GM19099 (cell line): ENCODE measurements around the gene MIS12.

Experiments
- POLR2A ChIP-seq: IDR thresholded peaks from 3 replicates; pipeline ENCODE4 v1.6.1; 2011; ENCODE audit warnings: low read depth; ENCODE audit not compliant: insufficient read length; ENCODE audit errors: extremely low read depth

Gene MIS12

DNA sequence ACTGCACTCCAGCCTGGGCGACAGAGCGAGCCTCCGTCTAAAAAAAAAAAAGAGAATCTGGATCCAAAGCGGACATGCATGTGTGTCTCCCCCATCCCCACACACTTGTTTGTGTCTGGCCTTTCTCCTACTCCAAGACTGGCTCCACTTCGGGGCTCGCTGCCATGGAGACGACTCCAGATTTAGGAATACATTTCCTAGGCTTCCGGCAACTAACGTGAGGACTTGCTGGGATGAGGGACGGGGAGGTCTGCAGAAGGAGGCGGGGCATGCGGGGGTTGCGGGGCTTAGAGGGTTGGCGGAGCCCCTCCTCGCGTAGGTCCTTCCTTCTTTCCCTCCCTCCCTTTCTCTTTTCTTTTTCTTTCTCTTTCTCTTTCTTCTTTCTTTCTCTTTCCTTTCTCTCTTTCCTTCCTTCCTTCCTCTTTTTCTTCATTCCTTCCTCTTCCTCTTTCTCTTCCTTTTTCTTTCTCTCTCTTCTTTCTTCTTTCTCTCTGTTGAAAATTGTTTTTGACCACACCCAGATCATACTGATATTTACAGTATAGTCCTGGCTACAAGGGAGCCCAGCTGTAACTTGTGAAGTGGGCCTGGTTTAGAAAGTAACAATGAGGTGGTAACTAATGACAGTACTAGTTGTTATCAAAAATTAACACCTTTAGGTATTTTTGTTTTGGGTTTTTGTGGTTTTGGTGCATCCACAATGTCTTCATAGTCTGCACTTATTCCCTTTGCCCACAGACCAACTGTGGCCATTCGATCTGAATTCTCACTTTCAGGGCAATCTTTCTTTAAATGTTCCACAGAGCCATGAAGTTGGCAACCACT is 25.2 kb downstream of the MIS12 start:
- no peak for TF ChIP-seq POLR2A

DNA sequence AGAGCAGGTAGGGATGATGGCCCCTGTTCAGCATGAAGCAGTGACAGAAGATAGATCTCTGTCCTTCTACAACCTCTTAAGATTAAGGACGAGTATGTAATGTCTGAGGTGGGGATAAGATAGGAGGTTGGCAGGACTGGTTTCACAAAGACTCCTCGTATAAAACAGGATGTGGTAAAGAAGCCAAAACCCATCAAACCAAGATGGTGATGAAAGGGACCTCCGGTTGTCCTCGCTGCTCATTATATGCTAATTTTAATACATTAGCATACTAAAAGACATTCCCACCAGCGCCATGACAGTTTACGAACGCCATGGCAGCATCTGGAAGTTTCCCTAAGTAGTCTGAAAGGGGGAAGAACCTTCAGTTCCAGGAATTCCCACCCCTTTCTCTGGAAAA is 27.3 kb downstream of the MIS12 start:
- TF ChIP-seq POLR2A = no peak

GRCh38 chr17:5514976-5515375 is 28.6 kb downstream of the MIS12 start:
- no peak for TF ChIP-seq POLR2A

DNA sequence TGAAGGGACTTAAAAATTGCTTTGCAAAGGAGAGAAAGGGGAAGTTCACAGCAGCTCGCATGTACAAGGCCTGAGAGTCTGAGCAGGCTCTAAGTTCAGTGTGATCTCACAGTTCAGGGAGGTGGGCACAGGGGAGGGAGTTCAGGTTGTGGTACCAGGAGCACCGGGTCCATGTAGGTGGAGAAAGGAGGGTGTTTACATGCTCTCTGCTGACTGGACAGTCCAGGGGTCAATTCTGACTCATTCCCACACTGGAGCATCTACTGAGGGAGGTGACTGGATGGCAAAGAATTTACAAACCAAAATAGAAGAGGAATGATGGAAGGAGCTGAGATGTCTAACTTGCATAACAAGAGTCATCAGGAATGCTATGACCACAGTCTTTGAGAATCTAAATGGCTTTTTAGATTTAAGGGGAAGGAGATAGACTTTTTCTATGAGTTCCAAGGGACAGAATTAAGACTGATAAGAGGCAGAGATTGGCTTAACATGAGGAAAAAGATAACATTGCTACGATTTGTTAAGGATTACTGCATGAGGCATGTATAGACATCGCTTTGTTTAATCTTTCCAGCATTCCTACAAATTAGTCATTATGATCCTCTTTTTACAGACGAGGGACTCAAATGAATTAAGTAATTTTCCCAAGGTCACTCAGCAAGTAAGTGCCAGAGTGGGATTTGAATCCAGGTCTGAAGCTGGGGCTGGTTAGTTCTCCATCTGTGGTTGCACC is 29.9 kb downstream of the MIS12 start:
- TF ChIP-seq POLR2A = no peak

- TF ChIP-seq POLR2A = no peak
Measured at GRCh38 chr17:5522476-5522875, 36.1 kb downstream of the MIS12 start.

DNA sequence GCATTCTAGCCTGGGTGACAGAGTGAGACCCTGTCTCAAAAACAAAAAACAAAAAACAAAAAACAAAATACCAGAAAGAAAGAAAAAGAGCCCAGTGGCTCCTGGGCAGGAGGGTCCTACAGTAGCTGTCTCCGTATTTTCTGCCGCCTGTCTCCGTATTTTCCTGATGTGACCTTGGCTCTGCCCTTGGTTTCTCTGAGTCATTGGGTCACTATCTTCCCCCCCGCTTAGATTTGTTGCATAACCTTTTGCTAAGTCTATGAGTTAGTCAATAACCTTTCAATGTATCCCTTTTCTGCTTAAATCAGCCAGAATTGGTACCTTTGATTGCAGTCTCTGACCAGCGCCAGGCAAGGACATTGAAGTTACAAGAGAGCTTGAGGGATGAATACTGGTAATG is 36.9 kb downstream of the MIS12 start:
- no peak for TF ChIP-seq POLR2A

DNA sequence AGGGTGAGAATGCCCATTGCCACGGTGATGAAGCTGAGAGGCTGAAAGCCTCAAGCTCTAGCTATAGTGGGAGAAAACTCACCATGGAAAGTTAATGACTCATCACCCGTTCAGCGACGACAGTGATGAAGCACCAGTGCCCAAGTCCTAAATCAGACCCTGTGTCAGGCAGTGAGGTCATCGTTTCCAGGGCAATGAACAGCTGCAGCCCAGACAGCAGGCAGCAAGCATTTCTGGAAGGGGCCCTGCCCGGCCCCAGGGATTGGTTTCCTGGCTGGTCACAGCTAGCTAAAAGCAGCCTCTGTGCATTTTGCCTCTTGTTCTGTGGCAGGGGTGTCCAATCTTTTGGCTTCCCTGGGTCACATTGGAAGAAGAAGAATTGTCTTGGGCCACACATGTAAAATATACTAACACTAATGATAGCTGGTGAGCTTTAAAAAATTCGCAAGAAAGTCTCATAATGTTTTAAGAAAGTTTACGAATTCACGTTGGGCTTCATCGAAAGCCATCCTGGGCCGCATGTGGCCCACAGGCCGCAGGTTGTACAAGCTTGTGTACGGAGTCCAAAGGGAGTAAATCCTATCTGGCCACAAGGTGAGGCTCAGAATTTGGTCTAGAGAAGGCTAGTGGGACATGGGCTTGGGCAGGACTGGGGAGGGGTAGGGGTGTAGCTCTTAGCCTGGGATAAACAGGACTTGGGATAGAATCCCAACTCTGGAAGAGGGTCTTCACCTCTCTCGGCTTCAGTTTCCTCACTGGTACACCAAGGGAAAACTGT is 40.6 kb downstream of the MIS12 start:
- no peak for TF ChIP-seq POLR2A

- no peak for TF ChIP-seq POLR2A
Measured at GRCh38 chr17:5527601-5528250, 41.4 kb downstream of the MIS12 start.

DNA sequence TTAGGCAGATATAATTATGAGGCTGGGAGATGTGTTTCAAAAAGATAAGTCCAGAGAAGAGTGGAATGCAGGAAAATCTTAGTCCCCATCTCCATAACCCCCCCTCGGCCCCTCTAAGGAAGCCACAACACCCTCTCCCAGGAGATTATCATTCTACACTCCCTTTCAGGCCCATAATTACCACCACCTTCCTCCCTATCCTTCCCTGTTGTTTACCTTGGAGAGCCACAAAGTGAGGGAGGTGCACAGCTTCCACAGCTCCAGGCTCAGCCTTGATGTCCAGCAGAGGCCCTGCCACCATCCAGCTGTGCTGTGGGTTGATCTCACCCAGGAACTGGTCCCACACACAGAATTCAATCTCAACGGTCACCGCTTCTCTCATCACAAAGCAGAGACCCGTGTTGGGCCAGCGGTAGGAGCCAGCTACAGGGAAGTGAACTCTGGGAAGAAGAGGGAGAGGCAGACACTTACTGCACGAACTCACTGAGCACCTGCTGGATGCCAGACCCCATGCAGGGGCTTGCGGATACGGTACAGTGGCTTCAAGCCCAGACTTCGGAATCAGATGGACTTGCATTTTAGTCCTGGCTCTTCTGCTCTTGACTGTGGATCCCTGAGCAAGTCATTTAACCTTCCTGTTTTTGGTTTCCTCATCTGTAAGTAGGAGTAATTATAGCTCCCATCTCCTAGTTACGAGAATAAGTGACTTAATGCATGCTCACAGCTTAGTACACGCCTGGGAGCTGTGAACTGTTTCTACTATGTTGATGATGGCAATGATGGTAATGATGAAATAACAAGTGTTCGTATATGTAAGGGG is 44.1 kb downstream of the MIS12 start:
- no peak for TF ChIP-seq POLR2A

GRCh38 chr17:5531085-5531418 is 44.7 kb downstream of the MIS12 start:
- TF ChIP-seq POLR2A = no peak

DNA sequence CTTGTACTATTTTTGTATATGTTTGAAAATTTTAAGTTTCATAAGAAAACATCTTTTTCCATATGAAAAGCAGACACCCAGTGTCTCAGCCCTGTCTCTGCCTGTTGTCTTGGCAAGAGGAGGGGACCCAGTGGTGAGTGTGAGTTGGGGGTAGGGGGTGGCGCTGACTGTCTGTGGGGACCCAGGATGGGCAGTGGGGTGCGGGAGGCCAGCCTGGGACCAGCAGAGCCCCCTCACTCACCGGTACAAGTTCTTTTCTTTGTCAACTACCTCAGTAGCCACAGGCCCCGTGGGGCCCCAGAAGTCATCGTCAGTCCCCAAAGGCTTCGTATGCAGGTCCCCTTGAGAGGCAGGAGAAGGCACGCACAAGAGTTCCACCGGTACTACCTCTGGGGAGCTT is 46.2 kb downstream of the MIS12 start:
- no peak for TF ChIP-seq POLR2A

- no peak for TF ChIP-seq POLR2A
Measured at GRCh38 chr17:5533486-5534315, 47.3 kb downstream of the MIS12 start.

- no peak for TF ChIP-seq POLR2A
Measured at GRCh38 chr17:5535436-5535835, 49.1 kb downstream of the MIS12 start.
